ENCODE measurements around the gene MUC2. TPM values are rescaled to one million over a fixed set of nuclear protein-coding genes. Genes with fewer than 3 reads are reported as not detected.

The MUC2 gene
- polyA plus RNA-seq, 1 donor, result 94.8 TPM

DNA sequence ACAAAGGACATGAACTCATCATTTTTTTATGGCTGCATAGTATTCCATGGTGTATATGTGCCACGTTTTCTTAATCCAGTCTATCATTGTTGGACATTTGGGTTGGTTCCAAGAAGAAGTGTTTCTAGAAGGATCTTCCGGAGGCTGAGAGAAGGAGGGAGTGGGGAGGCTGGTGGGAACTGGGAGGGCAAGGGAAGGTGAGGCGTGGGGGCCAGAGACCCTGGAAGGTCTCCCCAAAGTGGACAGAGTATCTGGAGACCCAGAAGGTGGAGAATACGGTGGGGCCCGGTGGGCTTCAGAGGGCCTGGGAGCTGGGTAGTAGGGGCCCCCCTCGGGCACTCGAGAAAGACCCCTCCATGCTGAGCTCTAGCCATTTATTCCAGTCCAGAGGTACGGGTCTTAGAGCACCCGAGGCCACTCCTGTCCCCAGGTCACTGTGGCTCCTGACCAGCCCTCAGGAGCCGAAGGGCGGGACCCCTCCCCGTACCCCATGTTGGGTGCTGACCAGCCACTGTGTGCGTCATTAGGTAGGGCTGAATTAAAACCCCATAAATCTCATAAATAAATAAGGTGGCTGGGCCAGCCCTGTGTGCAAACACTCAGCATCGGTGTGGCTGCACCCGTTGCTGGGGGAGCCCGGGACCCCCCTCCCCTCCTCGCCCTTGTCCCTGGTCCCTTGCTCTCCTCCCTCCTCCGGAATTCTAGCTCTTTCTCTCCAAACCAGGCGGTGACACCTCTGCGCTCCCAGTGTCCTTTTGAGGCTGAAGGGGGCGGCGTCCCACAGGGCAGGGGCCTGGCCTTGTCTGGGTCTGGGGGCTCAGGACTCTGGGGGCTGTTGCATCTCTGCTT lies 44.3 kb downstream of the MUC2 start:
- no peaks in the 10 kb centered on the region for H3K4me1 ChIP-seq (ENCODE audit: control insufficient read depth, insufficient read depth, low read length)
- no peak overlapping the region for H3K4me3 ChIP-seq (ENCODE audit: low read length)
- no peak for DNase-seq
- WGBS (ENCODE audit: insufficient coverage, low lambda C conversion rate), result 100% methylated on average over 1 of the region's 22 CpGs
- no peaks in the 10 kb centered on the region for H3K27me3 ChIP-seq (ENCODE audit: control insufficient read depth, insufficient read depth, low read length)
- peaks cover 3% of the 10 kb centered on the region for H3K9me3 ChIP-seq (ENCODE audit: control insufficient read depth, low read depth, low read length)
- no peak overlapping the region for H3K27ac ChIP-seq (ENCODE audit: low read length)
- H3K36me3 ChIP-seq (ENCODE audit: control insufficient read depth, insufficient read depth, low read length), result no peaks in the 10 kb centered on the region

DNA sequence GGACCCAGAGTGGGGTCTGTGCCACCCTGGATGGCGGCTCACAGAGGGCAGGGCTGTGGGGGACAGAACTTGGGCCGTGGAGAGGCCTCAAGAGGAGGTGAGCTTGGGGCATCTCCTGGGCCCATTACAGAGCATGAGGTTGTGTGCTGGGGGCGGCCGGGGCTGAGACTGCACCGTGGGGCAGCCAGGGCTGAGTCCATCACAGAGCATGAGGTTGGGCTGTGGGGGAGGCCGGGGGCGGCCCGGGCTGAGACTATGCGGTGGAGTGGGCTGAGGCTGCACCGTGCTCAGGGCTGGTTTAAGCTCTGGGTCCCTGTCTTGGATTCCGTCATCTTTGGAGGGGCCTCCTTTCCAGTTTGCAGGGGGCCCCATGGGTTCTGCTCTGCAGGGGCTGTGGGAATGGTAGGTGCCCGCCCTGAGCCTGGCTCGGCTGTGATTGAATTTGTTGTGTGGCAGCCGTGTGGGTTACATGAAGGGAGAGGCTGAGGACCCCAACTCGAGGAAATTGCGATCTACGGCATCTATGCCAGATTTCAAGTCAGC lies 45.0 kb downstream of the MUC2 start:
- Histone ChIP-seq H3K4me3 (ENCODE audit: low read length) (no peak overlapping the region), H3K4me1 (ENCODE audit: control insufficient read depth, insufficient read depth, low read length) (no peaks in the 10 kb centered on the region), H3K9me3 (ENCODE audit: control insufficient read depth, low read depth, low read length) (peaks cover 3% of the 10 kb centered on the region), H3K36me3 (ENCODE audit: control insufficient read depth, insufficient read depth, low read length) (no peaks in the 10 kb centered on the region), H3K27me3 (ENCODE audit: control insufficient read depth, insufficient read depth, low read length) (no peaks in the 10 kb centered on the region), H3K27ac (ENCODE audit: low read length) (no peak overlapping the region)
- DNase-seq, result no peak
- no CpG with 5 or more reads among the region's 17 CpGs for WGBS (ENCODE audit: insufficient coverage, low lambda C conversion rate)

DNA sequence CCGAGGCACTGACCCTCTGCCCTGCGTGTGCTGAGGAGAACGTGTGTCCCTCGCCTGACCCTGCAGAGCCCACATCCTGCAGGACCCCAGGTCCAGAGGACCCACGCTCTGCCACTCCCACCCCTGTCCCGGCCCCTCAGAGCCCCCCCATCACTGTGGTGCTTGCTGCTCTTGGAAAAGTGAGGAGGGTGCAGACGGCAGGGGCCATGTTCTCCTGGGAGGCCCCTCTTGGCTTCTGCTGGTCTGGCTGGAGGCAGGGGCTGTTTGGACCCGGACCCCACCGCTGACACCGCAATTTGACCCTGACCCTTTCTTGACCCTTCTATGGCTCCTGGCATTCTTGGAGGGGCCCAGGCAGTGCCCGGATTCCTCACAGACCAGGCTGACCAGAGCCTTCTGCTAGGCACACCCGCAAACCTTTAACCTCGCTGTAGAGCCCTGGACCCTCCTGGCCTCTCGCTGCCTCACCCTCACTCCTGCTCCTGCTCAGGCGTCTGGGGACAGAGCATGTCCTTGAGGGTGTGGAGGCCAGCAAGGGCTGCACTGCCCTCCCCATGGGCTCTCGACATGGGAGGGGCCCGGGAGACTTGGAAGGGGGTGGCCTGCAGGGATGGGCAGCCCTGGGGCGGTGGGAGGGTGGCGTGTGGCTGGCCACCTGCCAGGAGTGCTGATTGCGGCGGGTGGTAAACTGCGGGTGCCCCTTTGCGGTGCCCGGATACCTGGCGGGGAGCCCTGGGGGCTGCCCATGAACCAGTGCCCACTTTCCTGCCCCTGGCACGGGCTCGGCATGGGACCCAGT lies 46.1 kb downstream of the MUC2 start:
- Histone ChIP-seq H3K27me3 (ENCODE audit: control insufficient read depth, insufficient read depth, low read length) (no peaks in the 10 kb centered on the region), H3K4me1 (ENCODE audit: control insufficient read depth, insufficient read depth, low read length) (no peaks in the 10 kb centered on the region), H3K27ac (ENCODE audit: low read length) (no peak overlapping the region), H3K4me3 (ENCODE audit: low read length) (no peak overlapping the region), H3K36me3 (ENCODE audit: control insufficient read depth, insufficient read depth, low read length) (no peaks in the 10 kb centered on the region), H3K9me3 (ENCODE audit: control insufficient read depth, low read depth, low read length) (peaks cover 3% of the 10 kb centered on the region)
- DNase-seq, result no peak
- no CpG with 5 or more reads among the region's 27 CpGs for WGBS (ENCODE audit: insufficient coverage, low lambda C conversion rate)

DNA sequence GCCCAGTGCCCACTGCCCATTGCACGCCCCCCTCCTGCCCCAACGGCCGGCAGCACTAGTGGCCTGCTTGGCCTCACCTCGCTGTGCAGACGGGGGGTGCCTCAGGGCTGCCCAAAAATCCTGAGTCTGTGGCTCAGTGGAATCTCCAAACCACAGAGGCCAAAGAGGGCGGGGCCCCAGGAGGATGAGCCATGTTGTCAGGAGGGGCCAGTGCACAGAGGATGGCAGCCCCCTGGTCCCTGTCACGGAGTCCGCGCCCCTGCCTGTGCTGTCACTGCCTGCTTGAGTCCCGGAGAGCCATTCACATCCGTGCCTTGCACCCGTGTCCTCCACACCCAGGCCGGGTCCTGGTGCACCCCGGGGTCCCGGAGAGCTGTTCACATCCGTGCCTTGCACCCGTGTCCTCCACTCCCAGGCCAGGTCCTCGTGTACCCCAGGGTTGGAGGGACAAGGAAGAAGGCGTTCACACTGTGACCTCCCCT lies 46.7 kb downstream of the MUC2 start:
- Histone ChIP-seq H3K4me1 (ENCODE audit: control insufficient read depth, insufficient read depth, low read length) (no peaks in the 10 kb centered on the region), H3K27me3 (ENCODE audit: control insufficient read depth, insufficient read depth, low read length) (no peaks in the 10 kb centered on the region), H3K9me3 (ENCODE audit: control insufficient read depth, low read depth, low read length) (peaks cover 3% of the 10 kb centered on the region), H3K36me3 (ENCODE audit: control insufficient read depth, insufficient read depth, low read length) (no peaks in the 10 kb centered on the region), H3K27ac (ENCODE audit: low read length) (no peak overlapping the region), H3K4me3 (ENCODE audit: low read length) (no peak overlapping the region)
- no CpG with 5 or more reads among the region's 19 CpGs for WGBS (ENCODE audit: insufficient coverage, low lambda C conversion rate)
- no peak for DNase-seq

DNA sequence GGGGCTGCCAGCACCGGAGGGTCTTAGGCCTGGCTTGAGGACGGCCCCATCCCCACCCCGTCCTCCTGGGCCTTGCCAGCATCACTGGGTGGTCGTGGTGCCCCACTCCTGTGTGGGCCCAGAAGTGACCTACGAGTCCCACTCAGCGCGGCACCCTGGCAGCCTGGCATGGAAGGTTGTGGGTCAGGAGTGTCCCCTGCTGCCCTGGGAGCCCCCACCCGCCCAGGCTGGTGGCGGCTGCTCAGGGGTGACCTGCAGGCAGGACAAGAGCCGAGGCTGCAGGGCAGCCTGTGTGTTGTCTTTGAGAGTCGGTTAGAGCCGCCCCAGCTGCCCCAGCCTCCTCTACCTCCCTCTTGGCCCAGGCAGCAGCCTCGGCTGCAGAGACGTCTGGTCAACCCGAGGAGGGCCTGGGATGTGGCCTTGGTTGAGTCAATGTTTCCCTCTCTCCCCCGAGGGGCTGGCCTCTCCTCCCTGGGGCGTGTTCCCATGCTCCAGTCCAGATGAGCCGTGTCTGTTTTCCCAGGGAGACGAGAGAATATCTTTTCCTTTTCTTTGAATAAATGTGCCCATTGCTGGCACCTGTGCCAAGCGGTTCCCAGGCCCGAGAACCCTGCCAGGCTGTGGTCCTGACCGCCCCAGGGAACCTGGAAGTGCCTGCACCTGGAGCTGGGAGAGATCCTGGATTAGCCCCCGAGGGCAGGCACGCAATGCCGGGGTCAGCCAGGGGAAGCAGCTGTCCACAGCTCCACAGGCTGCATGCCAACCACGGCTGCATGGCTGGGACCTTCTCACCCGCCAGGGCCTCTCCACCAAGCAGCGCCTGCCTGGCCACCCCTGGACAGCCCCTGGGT lies 47.4 kb downstream of the MUC2 start:
- Histone ChIP-seq H3K36me3 (ENCODE audit: control insufficient read depth, insufficient read depth, low read length) (no peaks in the 10 kb centered on the region), H3K27me3 (ENCODE audit: control insufficient read depth, insufficient read depth, low read length) (no peaks in the 10 kb centered on the region), H3K9me3 (ENCODE audit: control insufficient read depth, low read depth, low read length) (peaks cover 3% of the 10 kb centered on the region), H3K4me1 (ENCODE audit: control insufficient read depth, insufficient read depth, low read length) (no peaks in the 10 kb centered on the region), H3K27ac (ENCODE audit: low read length) (no peak overlapping the region), H3K4me3 (ENCODE audit: low read length) (no peak overlapping the region)
- no CpG with 5 or more reads among the region's 28 CpGs for WGBS (ENCODE audit: insufficient coverage, low lambda C conversion rate)
- DNase-seq, result no peak

DNA sequence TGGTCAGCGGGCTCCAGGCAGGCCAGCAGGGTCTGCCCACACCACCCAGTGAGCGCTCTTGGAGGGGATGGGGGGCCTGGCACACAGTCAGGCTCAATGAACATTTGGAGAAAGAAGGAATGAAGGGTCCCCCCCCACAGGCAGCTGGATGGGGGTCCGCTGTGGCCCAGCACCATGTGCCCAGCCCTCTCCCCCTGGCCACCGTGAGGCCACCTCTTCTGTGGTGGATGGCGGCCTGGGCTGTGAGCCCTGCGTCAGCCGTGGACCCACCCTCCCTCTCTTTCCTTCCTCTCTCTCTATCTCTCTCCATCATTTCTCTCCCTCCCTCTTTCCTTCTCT lies 48.0 kb downstream of the MUC2 start:
- H3K4me3 ChIP-seq (ENCODE audit: low read length), result no peak overlapping the region
- 65% methylated on average over 2 of the region's 7 CpGs for WGBS (ENCODE audit: insufficient coverage, low lambda C conversion rate)
- no peaks in the 10 kb centered on the region for H3K4me1 ChIP-seq (ENCODE audit: control insufficient read depth, insufficient read depth, low read length)
- peaks cover 3% of the 10 kb centered on the region for H3K9me3 ChIP-seq (ENCODE audit: control insufficient read depth, low read depth, low read length)
- H3K27ac ChIP-seq (ENCODE audit: low read length), result no peak overlapping the region
- DNase-seq, result no peak
- H3K27me3 ChIP-seq (ENCODE audit: control insufficient read depth, insufficient read depth, low read length), result no peaks in the 10 kb centered on the region
- H3K36me3 ChIP-seq (ENCODE audit: control insufficient read depth, insufficient read depth, low read length), result no peaks in the 10 kb centered on the region

DNA sequence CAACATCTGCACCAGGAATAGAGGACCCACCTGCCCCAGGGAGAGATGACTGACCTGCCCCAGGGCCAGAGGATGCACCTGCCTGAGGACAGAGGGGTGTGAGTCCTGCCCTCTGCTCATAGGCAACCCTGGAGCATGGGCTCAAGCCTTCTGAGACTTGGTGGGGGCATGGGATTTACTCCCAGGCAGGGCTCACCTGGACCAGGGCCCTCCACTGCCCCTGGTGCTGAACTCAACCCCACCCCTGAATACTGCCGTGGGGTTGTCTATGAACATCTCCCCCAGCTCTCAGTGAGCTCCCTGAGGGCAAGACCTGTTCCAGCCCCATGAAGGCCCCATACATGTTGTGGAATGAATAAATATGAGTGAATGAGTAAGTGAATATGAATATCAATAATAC lies 49.3 kb downstream of the MUC2 start:
- Histone ChIP-seq H3K9me3 (ENCODE audit: control insufficient read depth, low read depth, low read length) (peaks cover 1% of the 10 kb centered on the region), H3K36me3 (ENCODE audit: control insufficient read depth, insufficient read depth, low read length) (no peaks in the 10 kb centered on the region), H3K27ac (ENCODE audit: low read length) (no peak overlapping the region), H3K4me1 (ENCODE audit: control insufficient read depth, insufficient read depth, low read length) (peaks cover 4% of the 10 kb centered on the region), H3K4me3 (ENCODE audit: low read length) (no peak overlapping the region), H3K27me3 (ENCODE audit: control insufficient read depth, insufficient read depth, low read length) (no peaks in the 10 kb centered on the region)
- WGBS (ENCODE audit: insufficient coverage, low lambda C conversion rate), result no CpG with 5 or more reads among the region's 1 CpG
- DNase-seq, result no peak

Other genes starting within 250 kb of the MUC2 start
- 34.4 TPM for gene CRACR2B, start 247.0 kb upstream of the MUC2 start, polyA plus RNA-seq
- gene CD151, start 241.9 kb upstream of the MUC2 start, polyA plus RNA-seq, result 317 TPM
- 87.5 TPM for gene POLR2L, start 232.3 kb upstream of the MUC2 start, polyA plus RNA-seq
- 27.8 TPM for gene TSPAN4, start 232.0 kb upstream of the MUC2 start, polyA plus RNA-seq
- gene CHID1, start 164.1 kb upstream of the MUC2 start, polyA plus RNA-seq, result 82.9 TPM
- gene AP2A2, start 149.0 kb upstream of the MUC2 start, polyA plus RNA-seq, result 79.6 TPM
- 0.15 TPM for gene MUC6, start 38.2 kb upstream of the MUC2 start, polyA plus RNA-seq
- 0.37 TPM for gene MUC5AC, start 83.1 kb downstream of the MUC2 start, polyA plus RNA-seq
- 1.9 TPM for gene MUC5B, start 148.2 kb downstream of the MUC2 start, polyA plus RNA-seq
- 48.3 TPM for gene TOLLIP, start 234.8 kb downstream of the MUC2 start, polyA plus RNA-seq

Measured in large intestine (tissue), 3 donors.